Smooth muscle cell (in vitro differentiated cells): Measurements from ENCODE around the gene EARS2. TPM values are rescaled to one million over a fixed set of nuclear protein-coding genes. Genes with fewer than 3 reads are reported as not detected.

Source experiments
- DNase-seq: peaks from one replicate; lab custom pipeline; 2025; ENCODE audit not compliant: unreplicated experiment; lab: John Stamatoyannopoulos, UW
- H2AFZ ChIP-seq: fragments of 200-600 bp; sonication (generic); 2 replicates; pipeline ENCODE4 v1.6.0; 2016; ENCODE audit warnings: antibody characterized with exemption, low read depth, mild to moderate bottlenecking
- H3F3A ChIP-seq: fragments of 200-600 bp; sonication (generic); 2 replicates; pipeline ENCODE4 v1.6.0; 2017; ENCODE audit warnings: antibody characterized with exemption, low read depth
- H3K27ac ChIP-seq: fragments of 200-600 bp; sonication (generic); 2 replicates; pipeline ENCODE4 v1.5.1; 2016; ENCODE audit warnings: low read depth, mild to moderate bottlenecking
- H3K27me3 ChIP-seq: fragments of 200-600 bp; sonication (generic); 2 replicates; pipeline ENCODE4 v1.6.1; 2016; ENCODE audit warnings: low read depth, mild to moderate bottlenecking
- H3K36me3 ChIP-seq: fragments of 200-600 bp; sonication (generic); 2 replicates; pipeline ENCODE4 v1.5.1; 2016; ENCODE audit warnings: low read depth
- H3K4me1 ChIP-seq: fragments of 200-600 bp; sonication (generic); 2 replicates; pipeline ENCODE4 v1.5.1; 2016; ENCODE audit warnings: low read depth
- H3K4me2 ChIP-seq: fragments of 200-600 bp; sonication (generic); 2 replicates; pipeline ENCODE4 v1.6.0; 2016; ENCODE audit warnings: mild to moderate bottlenecking
- H3K4me3 ChIP-seq: fragments of 200-600 bp; sonication (generic); 2 replicates; pipeline ENCODE4 v1.5.1; 2016; ENCODE audit warnings: mild to moderate bottlenecking
- H3K79me2 ChIP-seq: fragments of 200-600 bp; sonication (generic); 2 replicates; pipeline ENCODE4 v1.6.0; 2016; ENCODE audit warnings: low read depth, mild to moderate bottlenecking
- H3K9ac ChIP-seq: fragments of 200-600 bp; sonication (generic); 2 replicates; pipeline ENCODE4 v1.6.0; 2016; ENCODE audit warnings: low read depth
- H3K9me3 ChIP-seq: fragments of 200-600 bp; sonication (generic); replicated peaks from 2 replicates; pipeline ENCODE4 v1.5.1; 2016; ENCODE audit warnings: low read depth
- H4K20me1 ChIP-seq: fragments of 200-600 bp; sonication (generic); 2 replicates; pipeline ENCODE4 v1.6.0; 2016; ENCODE audit warnings: low read depth
- CTCF ChIP-seq: fragments of 200-600 bp; sonication (generic); IDR thresholded peaks from 2 replicates; pipeline ENCODE4 v1.5.1; 2017; ENCODE audit warnings: borderline replicate concordance, mild to moderate bottlenecking, antibody characterized with exemption; ENCODE audit not compliant: insufficient read depth, poor library complexity, severe bottlenecking
- WGBS: methylation state at CpG from one replicate; pipeline ENCODE4 v1.1.7; 2016; ENCODE audit warnings: low lambda C conversion rate; 5-methylcytosine and 5-hydroxymethylcytosine counted together
- polyA plus RNA-seq: library from polyadenylated mRNA; unstranded; fragments of >200 nt; fragmentation: Nextera tagmentation; extraction: Ambion mirVana; gene quantifications from 2 replicates; pipeline ENCODE4 v1.2.1, GENCODE V29; 2016
- total RNA-seq: library from RNA; depleted of rRNA; stranded (reverse); fragments of >200 nt; gene quantifications from 2 replicates; pipeline ENCODE4 v1.2.3, GENCODE V29; 2014

The EARS2 gene
- total and polyA plus RNA-seq, 2 experiments from 2014 or later = 13.0 to 32.8 TPM

DNA sequence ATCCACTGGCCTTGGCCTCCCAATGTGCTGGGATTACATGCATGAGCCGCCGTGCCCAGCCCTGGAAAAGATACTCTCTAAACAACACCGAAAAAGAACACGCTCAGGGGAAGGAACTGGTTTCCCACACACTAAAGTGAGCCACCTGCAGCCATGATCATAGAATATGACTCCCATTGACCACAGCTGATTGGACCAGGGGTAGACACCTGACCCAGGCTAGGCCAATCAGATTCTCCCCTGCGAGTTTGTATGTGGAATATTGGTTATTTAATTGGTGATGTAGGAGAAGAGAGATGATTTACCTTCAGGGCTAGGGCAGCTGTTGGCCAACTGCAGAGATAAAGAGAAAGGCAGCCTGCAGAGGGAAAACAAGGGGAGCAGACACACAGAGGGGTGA, 37.9 kb downstream of the EARS2 start:
- Histone ChIP-seq H3K27ac (no peak overlapping the region), H3F3A (no peaks in the 10 kb centered on the region), H3K4me3 (no peak overlapping the region), H4K20me1 (no peaks in the 10 kb centered on the region), H3K27me3 (no peaks in the 10 kb centered on the region), H3K79me2 (no peaks in the 10 kb centered on the region), H3K4me2 (no peak overlapping the region), H2AFZ (no peak overlapping the region), H3K9me3 (no peaks in the 10 kb centered on the region), H3K36me3 (no peaks in the 10 kb centered on the region), H3K4me1 (no peaks in the 10 kb centered on the region), H3K9ac (no peak overlapping the region)
- no peak for DNase-seq
- no peak for TF ChIP-seq CTCF
- 98% methylated on average over 5 of the region's 5 CpGs for WGBS

DNA sequence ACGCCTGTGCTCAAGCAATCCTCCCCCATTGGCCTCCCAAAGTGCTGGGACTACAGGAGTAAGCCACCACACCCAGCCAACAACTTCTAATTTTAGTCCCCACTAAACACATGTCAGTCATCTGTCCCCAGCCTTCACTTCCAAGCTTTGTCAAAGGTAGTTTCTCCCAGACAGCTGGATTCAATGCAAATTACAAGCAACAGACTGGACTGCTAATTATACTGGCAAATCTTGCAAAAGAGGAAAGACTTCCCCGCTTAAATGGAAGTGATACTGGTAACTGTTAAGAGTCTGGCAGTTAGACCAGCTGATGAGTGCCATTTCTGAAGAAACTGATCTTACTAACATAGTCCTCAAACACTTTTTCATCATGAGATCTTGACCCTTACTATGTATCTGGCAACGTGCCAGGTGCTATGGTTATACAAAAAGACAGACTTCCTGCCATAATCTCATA, 38.7 kb downstream of the EARS2 start:
- Histone ChIP-seq H3K27ac (no peak overlapping the region), H3F3A (no peaks in the 10 kb centered on the region), H3K9ac (no peak overlapping the region), H3K9me3 (no peaks in the 10 kb centered on the region), H3K4me1 (no peaks in the 10 kb centered on the region), H4K20me1 (no peaks in the 10 kb centered on the region), H3K79me2 (no peaks in the 10 kb centered on the region), H3K27me3 (no peaks in the 10 kb centered on the region), H2AFZ (no peak overlapping the region), H3K4me3 (no peak overlapping the region), H3K36me3 (no peaks in the 10 kb centered on the region), H3K4me2 (no peak overlapping the region)
- WGBS = 95% methylated on average over 3 of the region's 3 CpGs
- no peak for TF ChIP-seq CTCF
- no peak for DNase-seq

- TF ChIP-seq CTCF = no peak
Measured at GRCh38 chr16:23516366-23517137, 40.6 kb downstream of the EARS2 start.

DNA sequence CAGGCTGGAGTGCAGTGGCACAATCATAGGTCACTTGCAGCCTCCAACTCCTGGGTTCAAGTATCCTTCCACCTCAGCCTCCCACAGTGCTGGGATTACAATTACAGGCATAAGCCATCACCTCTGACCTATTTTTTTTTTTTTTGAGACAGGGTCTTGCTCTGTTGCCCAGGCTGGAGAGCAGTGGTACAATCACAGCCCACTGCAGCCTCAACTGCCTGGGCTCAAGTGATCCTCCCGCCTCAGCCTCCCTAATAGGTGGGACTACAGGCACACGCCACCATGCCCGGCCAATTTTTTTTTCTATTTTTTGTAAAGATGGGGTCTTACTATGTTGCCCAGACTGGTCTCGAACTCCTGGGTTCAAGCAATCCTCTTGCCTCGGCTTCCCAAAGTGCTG, 41.3 kb downstream of the EARS2 start:
- Histone ChIP-seq H3K27ac (no peak overlapping the region), H3K79me2 (no peaks in the 10 kb centered on the region), H3K9me3 (no peaks in the 10 kb centered on the region), H3K4me3 (no peak overlapping the region), H3K9ac (no peak overlapping the region), H2AFZ (no peak overlapping the region), H3F3A (no peaks in the 10 kb centered on the region), H3K36me3 (no peaks in the 10 kb centered on the region), H3K4me2 (no peak overlapping the region), H4K20me1 (no peaks in the 10 kb centered on the region), H3K27me3 (no peaks in the 10 kb centered on the region), H3K4me1 (no peaks in the 10 kb centered on the region)
- TF ChIP-seq CTCF = no peak
- DNase-seq = no peak
- 96% methylated on average over 5 of the region's 5 CpGs for WGBS

More at GRCh38 chr16:23516366-23517137, 40.6 kb downstream of the EARS2 start:
- Histone ChIP-seq H3K4me3 (no peak overlapping the region), H2AFZ (no peak overlapping the region), H3K27me3 (no peaks in the 10 kb centered on the region), H3K4me1 (no peaks in the 10 kb centered on the region), H3K79me2 (no peaks in the 10 kb centered on the region), H3K9me3 (no peaks in the 10 kb centered on the region), H4K20me1 (no peaks in the 10 kb centered on the region), H3K27ac (no peak overlapping the region), H3K4me2 (no peak overlapping the region), H3K9ac (no peak overlapping the region), H3F3A (no peaks in the 10 kb centered on the region), H3K36me3 (no peaks in the 10 kb centered on the region)
- WGBS = 95% methylated on average over 4 of the region's 4 CpGs
- DNase-seq = no peak
